K562 (cell line): ENCODE results near the gene PPP1R13B. TPM values are rescaled to one million over a fixed set of nuclear protein-coding genes. Genes with fewer than 3 reads are reported as not detected.

Source experiments
- ADNP ChIP-seq: fragments of 200-800 bp; sonication (Bioruptor generic); IDR thresholded peaks from 2 replicates; pipeline ENCODE4 v1.6.1; 2016; ENCODE audit warnings: missing genetic modification characterization, missing compliant biosample characterization
- ARNT ChIP-seq, 2 experiments: fragments of 450-650 bp; IDR thresholded peaks; 2 replicates each; pipeline ENCODE4 v1.6.1; 2016; ENCODE audit warnings: mild to moderate bottlenecking in 1 of 2
- HMG20A ChIP-seq: fragments of 450-650 bp; formaldehyde crosslinking; conservative IDR thresholded peaks from 2 replicates; pipeline ENCODE4 v1.4.0; 2020; ENCODE audit warnings: mild to moderate bottlenecking, mixed read lengths
- LCOR ChIP-seq: sonication (generic); formaldehyde crosslinking; IDR thresholded peaks from 2 replicates; pipeline ENCODE4 v1.8.0; 2022; ENCODE audit warnings: mild to moderate bottlenecking, missing genetic modification reagents
- MCM2 ChIP-seq: fragments of 450-650 bp; IDR thresholded peaks from 2 replicates; pipeline ENCODE4 v1.6.1; 2017; ENCODE audit warnings: low read depth, mild to moderate bottlenecking
- NCOA4 ChIP-seq: fragments of 450-650 bp; IDR thresholded peaks from 2 replicates; pipeline ENCODE4 v1.6.1; 2018; ENCODE audit warnings: mild to moderate bottlenecking; ENCODE audit not compliant: partially characterized antibody
- NFE2L1 ChIP-seq: fragments of 450-650 bp; IDR thresholded peaks from 2 replicates; pipeline ENCODE4 v1.6.1; 2016; ENCODE audit warnings: missing genetic modification characterization, low read depth, mild to moderate bottlenecking, missing compliant biosample characterization, moderate library complexity, borderline replicate concordance
- NFRKB ChIP-seq: fragments of 450-650 bp; IDR thresholded peaks from 2 replicates; pipeline ENCODE4 v1.6.1; 2016; ENCODE audit warnings: low read depth
- NR2C2 ChIP-seq, 2 experiments: fragments of 200-800 bp in 1 of 2; sonication (Bioruptor generic) in 1 of 2; sonication (generic) in 1 of 2; formaldehyde crosslinking in 1 of 2; IDR thresholded peaks; 2 replicates each; pipeline versions ENCODE4 v1.6.1 to v1.8.0; 2016 to 2022; ENCODE audit warnings: mild to moderate bottlenecking in 1 of 2, missing compliant biosample characterization in 1 of 2, missing genetic modification characterization in 1 of 2, missing genetic modification reagents in 1 of 2
- SREBF2 ChIP-seq: sonication (generic); formaldehyde crosslinking; IDR thresholded peaks from 2 replicates; pipeline ENCODE4 v1.4.0; 2020; ENCODE audit warnings: mild to moderate bottlenecking, missing genetic modification reagents
- TAF15 ChIP-seq: fragments of 200-400 bp; formaldehyde crosslinking; IDR thresholded peaks from 2 replicates; pipeline ENCODE4 v1.6.1; 2017; ENCODE audit warnings: mild to moderate bottlenecking, low read depth, low read length, moderate library complexity
- TBP ChIP-seq: optimal IDR thresholded peaks from 2 replicates; pipeline ENCODE3; 2011; ENCODE audit warnings: low read depth, low read length, improper control_type of control experiment
- TRIM28 ChIP-seq: fragments of 450-650 bp; IDR thresholded peaks from 2 replicates; pipeline ENCODE4 v1.6.1; 2017
- ZNF143 ChIP-seq: sonication (generic); formaldehyde crosslinking; IDR thresholded peaks from 2 replicates; pipeline ENCODE4 v1.9.0; 2022; ENCODE audit warnings: mild to moderate bottlenecking, missing genetic modification reagents
- ZNF217 ChIP-seq: sonication (generic); formaldehyde crosslinking; IDR thresholded peaks from 2 replicates; pipeline ENCODE4 v1.8.0; 2022; ENCODE audit warnings: mild to moderate bottlenecking, missing genetic modification reagents
- polyA plus RNA-seq, 8 experiments: library from polyadenylated mRNA; depleted of rRNA in 4 of 8; stranded (reverse) in 5 of 8; unstranded in 3 of 8; fragments of >200 nt; fragmentation: Nextera tagmentation in 2 of 8; fragmentation: Illumina TruSeq in 1 of 8; extraction: Ambion mirVana in 2 of 8; extraction: Trizol in 1 of 8; gene quantifications; 2 replicates each; pipeline versions ENCODE4 v1.2.1 to v1.2.3, GENCODE V29; 2011 to 2014; ENCODE audit warnings: inconsistent platforms in 1 of 8, missing spikeins in 1 of 8
- total RNA-seq, 7 experiments: library from RNA; depleted of rRNA in 6 of 7; stranded (reverse); fragments of >200 nt in 6 of 7; fragmentation: Illumina TruSeq in 2 of 7; extraction: Trizol in 2 of 7; gene quantifications; 2 replicates each; pipeline versions ENCODE4 v1.2.1 to v1.2.3, GENCODE V29; 2011 to 2021; ENCODE audit warnings: low replicate concordance in 1 of 7
- TF ChIP-seq, protein P1 (sequence below), 2 experiments: fragments of 200-800 bp in 1 of 2; sonication (Bioruptor generic) in 1 of 2; sonication (generic) in 1 of 2; formaldehyde crosslinking in 1 of 2; IDR thresholded peaks in 1 of 2; conservative IDR thresholded peaks in 1 of 2; 2 replicates each; pipeline versions ENCODE4 v1.5.0 to v1.6.1; 2016 to 2020; ENCODE audit warnings: missing compliant biosample characterization in 1 of 2, missing genetic modification characterization in 1 of 2, missing genetic modification reagents in 1 of 2
- TF ChIP-seq, protein P2 (sequence below): fragments of 200-800 bp; sonication (Bioruptor generic); IDR thresholded peaks from 2 replicates; pipeline ENCODE4 v1.6.1; 2017; ENCODE audit warnings: missing genetic modification characterization, missing compliant biosample characterization
- TF ChIP-seq, protein P3 (sequence below): fragments of 250-450 bp; sonication (Bioruptor Pico); IDR thresholded peaks from 2 replicates; pipeline ENCODE4 v1.8.0; 2021; ENCODE audit warnings: mild to moderate bottlenecking, moderate library complexity
- TF ChIP-seq, protein P4 (sequence below): fragments of 450-650 bp; IDR thresholded peaks from 2 replicates; pipeline ENCODE4 v1.6.1; 2014; ENCODE audit warnings: low read depth, mild to moderate bottlenecking, moderate library complexity, borderline replicate concordance

Gene PPP1R13B
- total and polyA plus RNA-seq, 9 of the 15 experiments (the other 6 are each of a cell fraction or from before 2014, with no cell fraction given): 0.03 to 1.7 (median 0.15) TPM

DNA sequence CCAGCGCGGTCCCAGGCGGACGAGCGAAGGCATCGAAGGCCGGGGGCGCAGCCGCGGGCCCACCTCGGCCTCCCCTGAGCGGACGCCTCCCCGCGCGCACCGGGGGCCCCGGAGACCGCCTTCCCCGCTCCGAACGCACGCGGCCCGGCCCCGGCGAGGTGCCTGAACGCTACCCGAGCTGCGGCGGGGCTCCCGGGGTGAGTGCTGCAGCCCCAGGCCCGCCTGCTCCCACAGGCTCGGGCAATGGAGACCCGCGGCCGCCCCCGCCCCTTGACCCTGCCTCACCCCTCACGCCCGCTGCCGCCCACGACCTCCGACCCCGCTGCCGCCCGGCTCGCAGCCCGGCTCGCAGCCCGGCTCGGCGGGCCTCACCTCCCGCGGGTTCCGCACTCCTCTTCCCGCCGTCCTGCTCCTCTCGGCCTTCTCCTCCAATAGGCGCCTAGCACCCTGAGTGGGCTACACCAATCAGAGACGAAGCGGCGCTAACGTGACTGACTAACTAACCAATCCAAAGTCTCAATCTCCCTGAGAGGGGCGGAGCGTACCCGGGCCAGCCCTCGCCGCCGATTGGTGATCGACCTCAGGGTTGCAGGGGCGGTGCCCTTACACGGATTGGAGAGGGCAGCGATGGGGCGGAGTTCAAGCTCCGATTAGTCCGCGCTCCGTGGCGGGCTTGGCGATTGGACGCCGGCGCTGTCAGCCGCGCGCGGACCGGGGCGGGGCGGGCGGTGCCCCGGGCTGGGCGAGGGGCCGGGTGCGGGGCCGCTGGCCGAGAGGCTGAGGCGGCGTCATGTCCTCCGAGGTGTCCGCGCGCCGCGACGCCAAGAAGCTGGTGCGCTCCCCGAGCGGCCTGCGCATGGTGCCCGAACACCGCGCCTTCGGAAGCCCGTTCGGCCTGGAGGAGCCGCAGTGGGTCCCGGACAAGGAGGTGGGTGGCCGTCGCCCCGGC lies 132.0 kb downstream of the PPP1R13B start, which contains the start of the genes XRCC3 and ZFYVE21 (continued):
- TF ChIP-seq ARNT (IDR thresholded peaks at IDR 0.05) (no peak), TAF15 (no peak), HMG20A (no peak), SREBF2 (CRISPR knock-in tag) (no peak), NR2C2 (CRISPR knock-in tag; IDR thresholded peaks at IDR 0.05) (peak; percentile 77; the same call in 1 of the 2 replicates), NR2C2 (tag; IDR thresholded peaks at IDR 0.05) (peak; percentile 93), ADNP (no peak), TRIM28 (no peak), ZNF217 (CRISPR knock-in tag) (no peak), MCM2 (no peak), TBP (peak; percentile 59), LCOR (CRISPR knock-in tag) (no peak), NFRKB (no peak), NCOA4 (no peak), ZNF143 (CRISPR knock-in tag) (no peak), NFE2L1 (no peak)
- TF ChIP-seq, protein P1, sequence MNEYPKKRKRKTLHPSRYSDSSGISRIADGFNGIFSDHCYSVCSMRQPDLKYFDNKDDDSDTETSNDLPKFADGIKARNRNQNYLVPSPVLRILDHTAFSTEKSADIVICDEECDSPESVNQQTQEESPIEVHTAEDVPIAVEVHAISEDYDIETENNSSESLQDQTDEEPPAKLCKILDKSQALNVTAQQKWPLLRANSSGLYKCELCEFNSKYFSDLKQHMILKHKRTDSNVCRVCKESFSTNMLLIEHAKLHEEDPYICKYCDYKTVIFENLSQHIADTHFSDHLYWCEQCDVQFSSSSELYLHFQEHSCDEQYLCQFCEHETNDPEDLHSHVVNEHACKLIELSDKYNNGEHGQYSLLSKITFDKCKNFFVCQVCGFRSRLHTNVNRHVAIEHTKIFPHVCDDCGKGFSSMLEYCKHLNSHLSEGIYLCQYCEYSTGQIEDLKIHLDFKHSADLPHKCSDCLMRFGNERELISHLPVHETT (CRISPR knock-in tag; conservative IDR thresholded peaks at IDR 0.05 in 1 of 2, IDR thresholded peaks at IDR 0.05 in 1 of 2): no peak
- TF ChIP-seq, protein P2, sequence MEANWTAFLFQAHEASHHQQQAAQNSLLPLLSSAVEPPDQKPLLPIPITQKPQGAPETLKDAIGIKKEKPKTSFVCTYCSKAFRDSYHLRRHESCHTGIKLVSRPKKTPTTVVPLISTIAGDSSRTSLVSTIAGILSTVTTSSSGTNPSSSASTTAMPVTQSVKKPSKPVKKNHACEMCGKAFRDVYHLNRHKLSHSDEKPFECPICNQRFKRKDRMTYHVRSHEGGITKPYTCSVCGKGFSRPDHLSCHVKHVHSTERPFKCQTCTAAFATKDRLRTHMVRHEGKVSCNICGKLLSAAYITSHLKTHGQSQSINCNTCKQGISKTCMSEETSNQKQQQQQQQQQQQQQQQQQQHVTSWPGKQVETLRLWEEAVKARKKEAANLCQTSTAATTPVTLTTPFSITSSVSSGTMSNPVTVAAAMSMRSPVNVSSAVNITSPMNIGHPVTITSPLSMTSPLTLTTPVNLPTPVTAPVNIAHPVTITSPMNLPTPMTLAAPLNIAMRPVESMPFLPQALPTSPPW (CRISPR knock-in tag): peak; percentile 85
- TF ChIP-seq, protein P3, sequence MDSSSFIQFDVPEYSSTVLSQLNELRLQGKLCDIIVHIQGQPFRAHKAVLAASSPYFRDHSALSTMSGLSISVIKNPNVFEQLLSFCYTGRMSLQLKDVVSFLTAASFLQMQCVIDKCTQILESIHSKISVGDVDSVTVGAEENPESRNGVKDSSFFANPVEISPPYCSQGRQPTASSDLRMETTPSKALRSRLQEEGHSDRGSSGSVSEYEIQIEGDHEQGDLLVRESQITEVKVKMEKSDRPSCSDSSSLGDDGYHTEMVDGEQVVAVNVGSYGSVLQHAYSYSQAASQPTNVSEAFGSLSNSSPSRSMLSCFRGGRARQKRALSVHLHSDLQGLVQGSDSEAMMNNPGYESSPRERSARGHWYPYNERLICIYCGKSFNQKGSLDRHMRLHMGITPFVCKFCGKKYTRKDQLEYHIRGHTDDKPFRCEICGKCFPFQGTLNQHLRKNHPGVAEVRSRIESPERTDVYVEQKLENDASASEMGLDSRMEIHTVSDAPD (CRISPR knock-in tag): no peak
- TF ChIP-seq, protein P4, sequence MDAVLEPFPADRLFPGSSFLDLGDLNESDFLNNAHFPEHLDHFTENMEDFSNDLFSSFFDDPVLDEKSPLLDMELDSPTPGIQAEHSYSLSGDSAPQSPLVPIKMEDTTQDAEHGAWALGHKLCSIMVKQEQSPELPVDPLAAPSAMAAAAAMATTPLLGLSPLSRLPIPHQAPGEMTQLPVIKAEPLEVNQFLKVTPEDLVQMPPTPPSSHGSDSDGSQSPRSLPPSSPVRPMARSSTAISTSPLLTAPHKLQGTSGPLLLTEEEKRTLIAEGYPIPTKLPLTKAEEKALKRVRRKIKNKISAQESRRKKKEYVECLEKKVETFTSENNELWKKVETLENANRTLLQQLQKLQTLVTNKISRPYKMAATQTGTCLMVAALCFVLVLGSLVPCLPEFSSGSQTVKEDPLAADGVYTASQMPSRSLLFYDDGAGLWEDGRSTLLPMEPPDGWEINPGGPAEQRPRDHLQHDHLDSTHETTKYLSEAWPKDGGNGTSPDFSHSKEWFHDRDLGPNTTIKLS: 0 out of 2 replicates have a peak, but pooled peaks have one; percentile 14
